HG02840 (cell line): ENCODE results near the gene CCL1.

Experiments
- ATAC-seq: cut with Tn5 transposase; IDR thresholded peaks from one replicate; pipeline ENCODE4 v1.9.1; 2021; ENCODE audit warnings: mild to moderate bottlenecking, moderate library complexity, moderate number of reproducible peaks; ENCODE audit not compliant: unreplicated experiment, low FRiP score

The CCL1 gene

DNA sequence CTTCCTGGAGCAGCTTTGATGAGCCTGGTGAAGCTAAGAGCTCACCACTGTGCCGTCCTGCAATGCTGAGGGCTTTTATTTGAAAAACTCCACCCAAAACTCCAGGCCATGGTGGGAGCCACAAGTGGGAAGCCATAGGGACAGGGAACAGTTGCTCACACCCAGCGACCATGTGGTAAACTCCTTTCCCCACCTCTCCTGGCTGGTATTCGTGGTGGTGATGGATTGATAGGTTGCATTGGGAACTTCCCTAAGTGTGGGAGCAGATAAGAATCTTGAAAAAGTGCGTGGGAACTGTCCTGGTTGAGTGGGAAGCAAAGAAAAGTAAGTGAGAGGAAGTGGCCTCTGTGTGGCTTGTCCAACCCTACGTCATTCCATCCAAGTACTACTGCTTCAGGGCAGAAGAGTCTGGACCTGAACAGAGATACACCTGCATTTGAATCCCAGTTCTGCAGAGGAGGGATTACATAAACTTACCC, at the start of gene CCL1:
Gene CCL1, minus strand, starts transcription at position 51 of the 479 bp plus-strand sequence. CDS start 72 bp downstream, outside the sequence.
- ATAC-seq: no peak

DNA sequence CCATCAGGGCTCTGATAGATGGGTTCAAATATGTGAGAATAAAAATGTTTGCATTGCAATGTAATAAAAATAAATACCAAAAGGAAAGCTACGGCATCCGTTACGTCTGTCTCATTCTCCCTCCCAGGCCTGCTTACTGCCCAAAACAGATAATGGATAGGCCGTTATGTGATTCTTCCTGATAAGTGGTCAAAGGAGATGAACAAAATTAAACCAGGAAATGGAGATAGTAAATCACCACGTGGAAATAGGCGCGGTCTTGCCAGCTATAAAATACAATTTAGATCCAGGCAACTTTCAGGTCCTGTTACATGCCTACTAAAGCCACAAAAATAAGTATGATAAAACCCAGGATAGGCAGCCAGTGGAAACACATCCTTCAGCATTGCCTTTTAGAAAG, 49.5 kb upstream of the CCL1 start:
- no peak for ATAC-seq

- ATAC-seq: no peak
Observed at GRCh38 chr17:34411646-34412421, 48.8 kb upstream of the CCL1 start.

DNA sequence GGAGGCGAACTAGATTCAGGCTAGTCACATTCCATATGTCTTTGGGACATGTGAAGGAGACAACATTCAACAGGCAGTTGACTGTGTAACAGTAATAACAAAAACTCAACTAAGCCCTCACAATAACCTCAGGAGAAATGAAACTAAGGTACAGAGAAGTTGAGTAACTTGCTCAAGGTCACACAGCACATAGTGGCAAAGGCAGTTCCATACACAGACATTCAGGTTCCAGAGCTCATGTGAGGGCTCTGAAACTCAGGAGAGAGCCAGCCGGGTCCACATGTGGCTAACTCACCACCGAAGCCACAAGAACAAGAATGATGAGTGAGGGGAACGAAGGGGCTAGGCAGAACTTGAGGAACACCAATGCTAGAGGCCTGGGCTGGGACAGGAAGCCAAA, 46.3 kb upstream of the CCL1 start:
- ATAC-seq: no peak

DNA sequence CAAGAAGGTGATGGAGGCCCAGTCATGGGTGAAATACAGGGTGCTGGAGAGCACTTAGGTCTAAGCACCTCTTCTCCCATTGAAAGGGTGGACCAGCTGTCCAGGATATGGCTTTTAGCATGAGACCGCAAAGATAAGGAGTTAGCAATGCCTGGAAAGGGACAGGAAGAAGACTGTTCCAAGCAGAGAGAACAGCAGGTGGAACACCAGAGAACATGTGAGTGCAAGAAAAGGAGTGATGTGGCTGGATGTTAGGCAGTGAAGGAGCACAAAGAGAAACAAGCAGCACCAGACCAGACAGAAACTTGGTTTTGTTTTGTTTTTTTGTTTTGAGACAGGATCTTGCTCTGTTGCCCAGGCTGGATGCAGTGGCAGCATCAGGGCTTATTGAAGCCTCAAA, 45.4 kb upstream of the CCL1 start:
- no peak for ATAC-seq

- ATAC-seq: no peak
Observed at GRCh38 chr17:34406226-34406625, 43.2 kb upstream of the CCL1 start.

- no peak for ATAC-seq
Observed at GRCh38 chr17:34403006-34403405, 40.0 kb upstream of the CCL1 start.

- no peak for ATAC-seq
Observed at GRCh38 chr17:34401165-34401564, 38.1 kb upstream of the CCL1 start.

GRCh38 chr17:34400301-34400931, 37.4 kb upstream of the CCL1 start:
- ATAC-seq: no peak

- ATAC-seq: no peak
Observed at GRCh38 chr17:34399725-34400124, 36.7 kb upstream of the CCL1 start.

- ATAC-seq: no peak
Observed at GRCh38 chr17:34398990-34399389, 36.0 kb upstream of the CCL1 start.

GRCh38 chr17:34397265-34397664, 34.2 kb upstream of the CCL1 start:
- ATAC-seq: no peak

DNA sequence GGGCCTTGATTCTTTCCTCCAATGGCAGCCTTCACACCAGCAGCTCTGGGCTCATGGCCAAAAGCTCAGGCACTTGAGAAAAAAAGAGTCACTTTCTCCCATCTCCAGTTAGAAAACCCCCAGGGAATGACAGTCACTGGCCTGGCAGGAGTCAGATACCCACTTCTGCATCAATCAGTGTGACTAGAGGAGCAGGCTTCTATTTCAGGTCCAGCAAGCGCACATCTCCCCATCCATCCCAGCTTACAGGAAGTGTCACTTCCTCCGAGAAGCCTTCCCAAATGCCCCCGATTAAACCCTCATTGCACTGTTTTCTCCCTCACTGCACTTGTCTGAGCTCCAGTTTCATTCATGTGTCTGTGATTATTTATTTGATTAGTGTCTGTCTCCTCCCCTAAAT, 30.4 kb upstream of the CCL1 start:
- ATAC-seq: no peak

- no peak for ATAC-seq
Observed at GRCh38 chr17:34391241-34391640, 28.2 kb upstream of the CCL1 start.

DNA sequence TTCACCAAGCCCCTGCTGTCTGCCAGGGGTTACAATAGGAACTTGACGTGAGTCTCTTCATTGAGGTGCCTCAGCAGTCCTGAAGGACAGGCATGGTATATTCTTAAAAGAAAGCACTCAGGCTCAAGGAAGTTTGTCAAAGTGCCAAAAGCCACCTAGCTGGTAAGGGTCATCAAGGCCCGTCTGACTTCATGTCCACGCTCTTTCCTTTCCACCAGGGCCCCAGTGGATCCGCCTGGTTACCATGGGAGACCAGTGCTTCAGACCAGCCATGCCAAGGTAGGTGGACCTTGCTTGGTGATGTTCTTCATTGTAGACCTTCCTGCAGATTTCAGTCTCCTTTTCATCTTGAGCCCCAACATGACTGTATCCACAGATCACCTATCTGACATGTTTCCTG, 27.6 kb upstream of the CCL1 start:
- ATAC-seq: no peak

DNA sequence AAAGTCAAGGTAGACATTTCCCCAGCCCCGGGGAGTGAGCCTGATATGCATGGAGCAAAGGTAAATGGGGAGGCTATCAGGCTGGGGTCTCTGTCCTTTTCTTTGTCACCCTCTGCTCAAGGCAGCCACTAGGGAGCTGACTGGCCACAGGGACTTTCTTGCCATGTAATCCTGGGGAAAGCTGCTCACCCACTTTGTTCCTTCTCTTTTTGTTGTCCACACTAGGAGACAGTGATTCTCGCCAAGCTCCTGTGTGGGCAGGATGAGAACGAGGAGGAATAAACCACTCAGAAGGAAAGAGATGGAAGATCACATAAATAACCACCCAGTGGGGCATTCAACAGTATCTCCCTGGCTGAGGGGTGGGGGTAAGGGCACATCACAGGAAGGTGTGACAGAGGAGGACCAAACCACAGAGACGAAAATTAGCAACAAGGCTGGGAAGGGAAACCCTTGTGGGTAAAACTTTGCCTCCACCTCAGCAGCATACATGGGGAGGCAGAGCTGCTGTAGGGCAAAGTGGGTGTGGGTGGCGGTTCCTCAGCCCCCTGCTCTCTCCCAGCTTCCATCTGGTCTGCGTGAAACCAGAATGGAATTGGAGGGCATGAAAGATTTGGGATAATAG, 26.2 kb upstream of the CCL1 start:
- no peak for ATAC-seq

GRCh38 chr17:34387566-34387965, 24.5 kb upstream of the CCL1 start:
- no peak for ATAC-seq

DNA sequence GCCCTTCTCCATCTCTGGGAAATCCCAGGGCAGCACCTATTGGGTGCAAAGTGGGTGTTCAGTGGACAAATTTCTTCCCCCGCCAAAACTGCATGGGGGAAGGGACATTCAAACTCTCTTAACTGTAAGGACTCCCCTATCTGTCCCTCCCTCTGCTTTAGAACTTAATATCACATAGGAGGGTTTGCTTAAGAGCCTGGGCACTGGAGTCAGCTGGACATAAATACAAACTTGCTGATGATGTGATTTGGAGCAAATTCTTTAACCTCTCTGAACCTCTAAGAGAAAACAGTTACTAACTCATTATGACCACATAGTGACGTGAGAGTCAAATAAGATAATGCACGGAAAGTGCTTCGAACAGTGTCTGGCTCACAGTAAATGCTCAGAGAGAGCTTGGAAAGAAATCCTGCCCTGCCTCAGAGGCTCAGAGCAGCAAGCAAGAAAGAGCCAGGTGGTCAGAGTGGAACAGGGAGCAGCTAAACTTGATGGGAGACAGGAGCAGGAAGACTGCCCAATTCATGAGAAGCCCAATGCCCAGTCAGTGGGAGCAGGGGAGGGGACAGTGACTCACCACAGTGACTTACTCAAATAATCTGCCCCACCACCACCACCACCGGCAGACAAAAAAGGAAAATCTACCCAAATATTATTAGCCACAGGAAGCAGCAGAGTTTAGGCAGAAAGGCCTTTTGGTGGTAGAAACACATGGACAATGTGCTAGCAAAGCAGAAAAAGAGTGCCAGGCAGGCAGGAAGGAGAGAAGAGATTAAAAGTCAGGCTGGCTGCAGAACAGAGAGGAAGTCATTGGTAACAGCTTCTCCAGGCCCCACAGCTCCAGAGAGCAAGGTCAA, 23.9 kb upstream of the CCL1 start:
- ATAC-seq: no peak

GRCh38 chr17:34386343-34386696, 23.3 kb upstream of the CCL1 start:
- ATAC-seq: no peak

DNA sequence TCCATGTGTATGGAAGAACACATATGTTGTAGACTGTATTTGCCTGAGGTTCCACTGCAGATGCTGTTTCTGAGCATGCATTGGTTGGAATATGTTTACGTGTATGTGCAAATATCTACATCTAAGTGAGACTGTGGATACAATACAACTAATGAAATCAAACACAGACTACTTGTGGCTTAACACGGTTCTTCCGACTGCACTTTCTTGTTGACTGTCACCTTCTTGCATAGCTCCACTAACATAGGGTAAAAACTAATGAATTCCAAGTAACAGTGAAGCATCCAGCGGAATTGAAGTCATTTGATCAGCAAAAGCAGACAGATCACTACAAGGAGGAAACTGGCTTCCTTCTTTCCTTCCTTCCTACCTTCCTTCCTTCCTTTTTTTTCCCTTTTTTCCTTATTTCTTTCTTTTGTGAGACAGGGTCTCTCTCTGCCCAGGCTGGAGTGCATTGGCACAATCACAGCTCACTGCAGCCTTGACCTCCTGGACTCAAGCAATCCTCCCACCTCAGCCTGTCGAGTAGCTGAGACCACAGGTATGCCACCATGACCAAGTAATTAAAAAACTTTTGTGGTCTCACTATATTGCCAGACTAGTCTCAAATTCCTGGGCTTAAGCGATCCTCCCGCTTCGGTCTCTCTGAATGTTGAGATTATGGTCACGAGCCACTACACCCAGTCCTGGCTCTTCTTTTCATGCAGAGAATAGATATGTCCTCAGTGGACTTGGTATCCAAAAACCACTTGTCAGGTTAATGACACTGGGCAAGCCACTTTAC, 22.0 kb upstream of the CCL1 start:
- no peak for ATAC-seq
